ENCODE data around the gene PRPS2. TPM values are rescaled to one million over a fixed set of nuclear protein-coding genes. Genes with fewer than 3 reads are reported as not detected.

PRPS2 gene
- total and polyA plus RNA-seq, 2 of the 8 experiments (the other 6 are each of a cell fraction or from before 2014, with no cell fraction given) = 11.8 to 31.4 TPM

GRCh38 chrX:12819222-12819621 lies 28.0 kb downstream of the PRPS2 start:
- no peak overlapping the region for H2AFZ ChIP-seq (ENCODE audit: low read length)
- no peak overlapping the region for H2BK15ac ChIP-seq (ENCODE audit: low read length)
- FAIRE-seq = no peak

More at GRCh38 chrX:12819222-12819621, 28.0 kb downstream of the PRPS2 start:
- no peak for DNase-seq (ENCODE audit: low read depth in 1 of 2, low spot score in 2 of 2)
- no peak overlapping the region for H3K18ac ChIP-seq (ENCODE audit: extremely low read depth, low read length)
- H3K56ac ChIP-seq (replicated peaks; ENCODE audit: insufficient read length, low read depth, low read length) = no peak overlapping the region
- 92% methylated on average over 9 of the region's 9 CpGs; no CpG with 5 or more reads in 1 of the 2 experiments for WGBS, 2 experiments (ENCODE audit: extremely low coverage in 1 of 2, insufficient coverage in 1 of 2, insufficient read length in 1 of 2, insufficient replicate concordance in 2 of 2, low coverage in 1 of 2, low lambda C conversion rate in 2 of 2, missing lambda C conversion rate in 1 of 2)
- peaks cover 0 to 1% of the 10 kb centered on the region in 2 experiments for H4K20me1 ChIP-seq (replicated peaks in 1 of 2; ENCODE audit: control insufficient read depth in 1 of 2, insufficient read depth in 2 of 2, low read length in 2 of 2)
- H3K9ac ChIP-seq (replicated peaks in 1 of 4; ENCODE audit: extremely low read depth in 1 of 4, low read depth in 3 of 4, low read length in 3 of 4) = no peak overlapping the region
- H3K23ac ChIP-seq (ENCODE audit: insufficient read length) = no peak overlapping the region
- H3K4me2 ChIP-seq (ENCODE audit: insufficient read depth in 1 of 2, low read depth in 2 of 2, low read length in 2 of 2) = no peak overlapping the region
- H3K79me1 ChIP-seq (ENCODE audit: low read depth, low read length) = no peaks in the 10 kb centered on the region
- H2BK20ac ChIP-seq (ENCODE audit: low read length) = no peak overlapping the region
- no peak overlapping the region for H3K4me3 ChIP-seq (ENCODE audit: extremely low read depth in 1 of 4, insufficient read depth in 2 of 4, low read depth in 3 of 4, low read length in 4 of 4)
- peaks cover 2 to 22% (median 9%) of the 10 kb centered on the region in 4 experiments; a peak in 5 of 8 replicates for H3K36me3 ChIP-seq (ENCODE audit: control insufficient read depth in 2 of 4, insufficient read depth in 4 of 4, low read length in 3 of 4)
- no peak overlapping the region for H3K4ac ChIP-seq (replicated peaks; ENCODE audit: insufficient read length, low read depth, low read length)
- H4K5ac ChIP-seq (ENCODE audit: insufficient read length, low read depth, low read length) = no peak overlapping the region
- H2BK120ac ChIP-seq (replicated peaks; ENCODE audit: low read depth, low read length) = no peak overlapping the region
- ChIA-PET CTCF (ENCODE audit: partially characterized antibody) (no interaction called here), POLR2A (ENCODE audit: partially characterized antibody) (no interaction called here)
- no peaks in the 10 kb centered on the region for H3K27me3 ChIP-seq (replicated peaks in 1 of 4; ENCODE audit: control insufficient read depth in 3 of 4, extremely low read depth in 1 of 4, insufficient read depth in 3 of 4, low read length in 3 of 4)
- TF ChIP-seq SAP30 (IDR thresholded peaks at IDR 0.05; ENCODE audit: insufficient read depth, insufficient replicate concordance, low read length) (no peak), SP1 (IDR thresholded peaks at IDR 0.05; ENCODE audit: low read depth, low read length) (no peak), TEAD4 (IDR thresholded peaks at IDR 0.05; ENCODE audit: low read depth, low read length) (no peak), MAFK (IDR thresholded peaks at IDR 0.05; ENCODE audit: low read depth, low read length) (no peak), TAF1 (IDR thresholded peaks at IDR 0.05; ENCODE audit: low read depth, low read length) (no peak), YY1 (IDR thresholded peaks at IDR 0.05; ENCODE audit: low read depth, low read length) (no peak), EP300 (IDR thresholded peaks at IDR 0.05; ENCODE audit: borderline replicate concordance in 1 of 2, low read depth in 2 of 2, low read length in 2 of 2) (no peak), BCL11A (IDR thresholded peaks at IDR 0.05; ENCODE audit: low read depth in 2 of 2, low read length in 2 of 2) (no peak), BRCA1 (IDR thresholded peaks at IDR 0.05; ENCODE audit: low read depth, low read length) (no peak), KDM1A (IDR thresholded peaks at IDR 0.05; ENCODE audit: borderline replicate concordance, low read length) (no peak), CBX8 (IDR thresholded peaks at IDR 0.05; ENCODE audit: borderline replicate concordance, low read depth, low read length) (no peak), GABPA (IDR thresholded peaks at IDR 0.05; ENCODE audit: borderline replicate concordance, insufficient read depth, low read length) (no peak), JUND (IDR thresholded peaks at IDR 0.05; ENCODE audit: low read length) (no peak)
- H4K8ac ChIP-seq (ENCODE audit: extremely low read depth, insufficient read depth, low read length) = no peak overlapping the region
- H2BK5ac ChIP-seq (ENCODE audit: low read depth, low read length) = no peak overlapping the region
- no peaks in the 10 kb centered on the region for H3K79me2 ChIP-seq (ENCODE audit: control insufficient read depth in 1 of 2, insufficient read depth in 2 of 2, low read length in 2 of 2)
- no peak overlapping the region for H2BK12ac ChIP-seq (ENCODE audit: low read depth, low read length)
- H3K4me1 ChIP-seq (replicated peaks in 1 of 4; ENCODE audit: control insufficient read depth in 3 of 4, insufficient read depth in 4 of 4, low read length in 3 of 4) = no peaks in the 10 kb centered on the region
- H3K23me2 ChIP-seq (ENCODE audit: low read depth, low read length) = no peaks in the 10 kb centered on the region
- no peak overlapping the region for H4K91ac ChIP-seq (replicated peaks; ENCODE audit: insufficient read length, low read length)
- H3K14ac ChIP-seq (ENCODE audit: insufficient read length) = no peak overlapping the region
- H2AK5ac ChIP-seq (ENCODE audit: low read depth, low read length) = no peak overlapping the region
- no peak overlapping the region for H3K27ac ChIP-seq (ENCODE audit: low read depth, low read length)
- no peaks in the 10 kb centered on the region for H3K9me3 ChIP-seq (ENCODE audit: insufficient read depth in 2 of 2, low read depth in 1 of 2, low read length in 1 of 2)
